HEK293 (cell line): ENCODE data around the gene COTL1.

ENCODE experiments used
- CTCF ChIP-seq: fragments of 450-650 bp; formaldehyde crosslinking; IDR thresholded peaks from 2 replicates; pipeline ENCODE4 v1.5.1; 2016; ENCODE audit warnings: missing biosample characterization, missing genetic modification characterization
- ZNF121 ChIP-seq: fragments of 450-650 bp; formaldehyde crosslinking; IDR thresholded peaks from 2 replicates; pipeline ENCODE4 v1.5.1; 2016; ENCODE audit warnings: missing biosample characterization, missing genetic modification characterization
- ZNF513 ChIP-seq: fragments of 450-650 bp; IDR thresholded peaks from 2 replicates; pipeline ENCODE4 v1.5.1; 2018; ENCODE audit warnings: missing biosample characterization, missing genetic modification characterization
- ZNF548 ChIP-seq: fragments of 450-650 bp; formaldehyde crosslinking; IDR thresholded peaks from 2 replicates; pipeline ENCODE4 v1.5.1; 2016; ENCODE audit warnings: missing biosample characterization, missing genetic modification characterization

GRCh38 chr16:84607694-84608093 is 10.2 kb downstream of the COTL1 start:
- TF ChIP-seq ZNF513 (no peak), CTCF (tag by site-specific recombination) (no peak), ZNF548 (tag by site-specific recombination) (no peak), ZNF121 (no peak)
